ENCODE results near the gene FOXD4L1.
"Not testable (repeated sequence)": the region's sequence is repeated elsewhere in the genome, so short reads cannot be mapped to it uniquely, and the experiment has no call there.

- not testable (repeated sequence) for TF ChIP-seq CTCF, POLR2AphosphoS5, EP300 (IDR thresholded peaks at IDR 0.05)
These were observed 787 bp downstream of the FOXD4L1 start for GRCh38 chr2:113499019-113499885.

Data from esophagus muscularis mucosa (tissue), 4 donors.